ENCODE data around the gene CACNA1C.

- TF ChIP-seq CTCF (conservative IDR thresholded peaks at IDR 0.05 in 1 of 2, IDR thresholded peaks at IDR 0.05 in 1 of 2; ENCODE audit: low read depth in 1 of 2, low read length in 2 of 2) (no peak), EZH2 (IDR thresholded peaks at IDR 0.05; ENCODE audit: low read length, missing control alignments) (no peak)
These were observed 502.8 kb downstream of the CACNA1C start for GRCh38 chr12:2555487-2556082.
